Left renal cortex interstitium (tissue), 4 donors: Measurements from ENCODE around the gene GPR42. TPM values are rescaled to one million over a fixed set of nuclear protein-coding genes. Genes with fewer than 3 reads are reported as not detected.

Source experiments
- DNase-seq, 4 donors: peaks; one replicate each; pipeline ENCODE4 v3.0.0-alpha.2; 2013; ENCODE audit warnings: low read depth in 4 of 4, low spot score in 2 of 4, missing footprints in 1 of 4
- polyA plus RNA-seq, 4 donors: library from polyadenylated mRNA; unstranded; fragments of 120-200 nt; gene quantifications; one replicate each; pipeline ENCODE4 v1.2.1, GENCODE V29; 2013; ENCODE audit not compliant: insufficient read length in 4 of 4

GPR42 gene
- polyA plus RNA-seq, 4 donors, result 0.23 TPM; not detected in 3

GRCh38 chr19:35417713-35418534 lies 47.1 kb downstream of the GPR42 start:
- no peak for DNase-seq

GRCh38 chr19:35419046-35419445 lies 48.2 kb downstream of the GPR42 start:
- DNase-seq, result no peak

- DNase-seq, result no peak
Observed at GRCh38 chr19:35419805-35420204, 48.9 kb downstream of the GPR42 start.

- DNase-seq, result no peak
Observed at GRCh38 chr19:35421362-35421761, 50.5 kb downstream of the GPR42 start.

Other genes with a start within 250 kb of the GPR42 start
- 1 to 10 TPM; 2.9 to 4.0 (median 3.3) TPM for gene LGI4, start 236.0 kb upstream of the GPR42 start, polyA plus RNA-seq
- gene FXYD1, start 232.2 kb upstream of the GPR42 start, polyA plus RNA-seq, result 10 to 100 TPM; 15.4 to 32.1 (median 24.9) TPM
- 1 to 10 TPM in 2 of 4 donors, under 1 TPM in 2; 0.44 to 2.2 (median 1.3) TPM for gene FXYD7, start 227.8 kb upstream of the GPR42 start, polyA plus RNA-seq
- 10 to 100 TPM; 19.5 to 33.3 (median 25.7) TPM for gene FXYD5, start 216.3 kb upstream of the GPR42 start, polyA plus RNA-seq
- gene FAM187B, start 142.3 kb upstream of the GPR42 start, polyA plus RNA-seq, result not detected
- 10 to 100 TPM; 49.9 to 73.2 (median 59.6) TPM for gene LSR, start 122.1 kb upstream of the GPR42 start, polyA plus RNA-seq
- 100 to 1,000 TPM; 160 to 193 (median 172) TPM for gene USF2, start 102.1 kb upstream of the GPR42 start, polyA plus RNA-seq
- gene HAMP, start 88.5 kb upstream of the GPR42 start, polyA plus RNA-seq, result under 1 TPM; 0.09 to 0.92 (median 0.30) TPM
- 10 to 100 TPM in 1 of 4 donors, 1 to 10 TPM in 3; 2.6 to 15.5 (median 5.6) TPM for gene MAG, start 78.9 kb upstream of the GPR42 start, polyA plus RNA-seq
- 10 to 100 TPM in 2 of 4 donors, 1 to 10 TPM in 2; 6.3 to 51.9 (median 12.3) TPM for gene CD22, start 41.9 kb upstream of the GPR42 start, polyA plus RNA-seq
- gene FFAR1, start 23.2 kb upstream of the GPR42 start, polyA plus RNA-seq, result under 1 TPM; 0.06 to 0.87 (median 0.64) TPM
- gene FFAR3, start 12.6 kb upstream of the GPR42 start, polyA plus RNA-seq, result under 1 TPM in 3 of 4 donors, not detected in 1; 0.13 to 0.19 (median 0.17) TPM
- gene FFAR2, start 77.2 kb downstream of the GPR42 start, polyA plus RNA-seq, result under 1 TPM; 0.22 to 0.60 (median 0.33) TPM
- gene KRTDAP, start 119.4 kb downstream of the GPR42 start, polyA plus RNA-seq, result 1 to 10 TPM in 2 of 4 donors, under 1 TPM in 2; 0.48 to 2.1 (median 0.85) TPM
- 100 to 1,000 TPM in 2 of 4 donors, 10 to 100 TPM in 2; 69.7 to 135 (median 107) TPM for gene DMKN, start 142.6 kb downstream of the GPR42 start, polyA plus RNA-seq
- gene SBSN, start 157.2 kb downstream of the GPR42 start, polyA plus RNA-seq, result under 1 TPM in 3 of 4 donors, not detected in 1; 0.10 to 0.24 (median 0.21) TPM
- not detected for gene GAPDHS, start 162.4 kb downstream of the GPR42 start, polyA plus RNA-seq
- 100 to 1,000 TPM in 2 of 4 donors, 10 to 100 TPM in 2; 80.6 to 113 (median 93.9) TPM for gene TMEM147, start 174.6 kb downstream of the GPR42 start, polyA plus RNA-seq
- under 1 TPM in 1 of 4 donors, not detected in 3; 0.05 TPM for gene ATP4A, start 192.6 kb downstream of the GPR42 start, polyA plus RNA-seq
- not detected for gene PMIS2, start 215.1 kb downstream of the GPR42 start, polyA plus RNA-seq
- gene HAUS5, start 241.7 kb downstream of the GPR42 start, polyA plus RNA-seq, result 10 to 100 TPM; 18.2 to 30.9 (median 26.9) TPM